Measurements from ENCODE around the gene KCNIP4.

DNA sequence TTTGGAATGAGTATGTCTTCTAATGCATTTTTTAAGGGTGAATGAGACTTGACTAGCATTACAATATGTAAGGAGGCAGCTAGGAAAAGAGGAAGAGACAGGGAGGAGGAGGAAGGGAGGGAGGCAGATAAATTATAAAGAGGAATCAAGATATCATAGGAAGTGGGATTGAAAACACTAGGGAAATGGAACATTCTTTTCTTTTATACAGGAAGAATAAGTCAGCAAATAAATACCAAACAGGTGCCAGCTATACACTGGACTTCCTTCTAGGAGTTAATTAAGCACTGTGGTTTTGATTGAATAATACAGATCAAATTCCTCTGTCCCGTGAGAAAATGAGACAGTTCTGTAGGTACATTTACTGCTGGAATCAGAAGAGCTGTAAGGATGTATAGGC lies 1169.7 kb downstream of the KCNIP4 start:
- TF ChIP-seq EP300 (IDR thresholded peaks at IDR 0.05) (no peak), POLR2AphosphoS5 (IDR thresholded peaks at IDR 0.05) (no peak), POLR2A (IDR thresholded peaks at IDR 0.05; ENCODE audit: low read depth) (no peak)
- TF ChIP-seq, protein P1, sequence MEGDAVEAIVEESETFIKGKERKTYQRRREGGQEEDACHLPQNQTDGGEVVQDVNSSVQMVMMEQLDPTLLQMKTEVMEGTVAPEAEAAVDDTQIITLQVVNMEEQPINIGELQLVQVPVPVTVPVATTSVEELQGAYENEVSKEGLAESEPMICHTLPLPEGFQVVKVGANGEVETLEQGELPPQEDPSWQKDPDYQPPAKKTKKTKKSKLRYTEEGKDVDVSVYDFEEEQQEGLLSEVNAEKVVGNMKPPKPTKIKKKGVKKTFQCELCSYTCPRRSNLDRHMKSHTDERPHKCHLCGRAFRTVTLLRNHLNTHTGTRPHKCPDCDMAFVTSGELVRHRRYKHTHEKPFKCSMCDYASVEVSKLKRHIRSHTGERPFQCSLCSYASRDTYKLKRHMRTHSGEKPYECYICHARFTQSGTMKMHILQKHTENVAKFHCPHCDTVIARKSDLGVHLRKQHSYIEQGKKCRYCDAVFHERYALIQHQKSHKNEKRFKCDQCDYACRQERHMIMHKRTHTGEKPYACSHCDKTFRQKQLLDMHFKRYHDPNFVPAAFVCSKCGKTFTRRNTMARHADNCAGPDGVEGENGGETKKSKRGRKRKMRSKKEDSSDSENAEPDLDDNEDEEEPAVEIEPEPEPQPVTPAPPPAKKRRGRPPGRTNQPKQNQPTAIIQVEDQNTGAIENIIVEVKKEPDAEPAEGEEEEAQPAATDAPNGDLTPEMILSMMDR (IDR thresholded peaks at IDR 0.05) = no peak

Measured in esophagus muscularis mucosa (tissue), 4 donors.